ENCODE results near the gene MARF1.
"Not testable (repeated sequence)": the region's sequence is repeated elsewhere in the genome, so short reads cannot be mapped to it uniquely, and the experiment has no call there.

The MARF1 gene

DNA sequence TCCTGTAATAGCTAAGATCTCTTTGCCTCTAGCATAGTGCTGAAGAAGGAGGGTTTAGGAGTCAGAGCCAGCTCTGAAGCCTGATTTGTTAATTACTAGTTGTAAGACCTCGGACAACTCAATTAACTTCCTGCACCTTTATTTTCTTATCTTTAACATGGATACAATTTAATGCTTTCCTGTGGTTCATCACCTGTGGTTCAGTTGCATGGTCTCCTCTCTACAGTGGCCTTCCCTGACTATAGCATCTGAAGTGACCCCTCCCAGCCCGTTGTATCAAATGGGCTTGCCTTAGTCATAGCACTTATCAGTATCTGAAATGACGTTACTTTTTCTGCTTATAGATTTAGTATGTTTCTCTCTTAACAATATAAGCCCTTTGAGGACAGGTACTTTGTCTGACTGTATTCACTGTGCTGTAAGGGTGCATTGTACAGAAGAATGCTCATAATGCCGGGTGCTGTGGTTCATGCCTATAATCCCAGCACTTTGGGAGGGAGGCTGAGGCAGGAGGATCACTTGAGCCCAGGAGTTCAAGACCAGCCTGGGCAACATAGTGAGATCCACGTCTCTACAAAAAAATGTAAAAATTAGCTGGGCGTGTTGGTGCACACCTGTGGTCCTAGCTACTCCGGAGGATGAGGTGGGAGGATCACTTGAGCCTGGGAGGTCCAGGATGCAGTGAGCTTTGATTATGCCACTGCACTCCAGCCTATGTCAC, 4.5 kb upstream of the MARF1 start:
- no peak overlapping the region for H2AK5ac ChIP-seq (ENCODE audit: low read length)
- H2BK12ac ChIP-seq (ENCODE audit: low read length): no peak overlapping the region
- H3K4me3 ChIP-seq (ENCODE audit: low read depth, low read length): no peak overlapping the region
- H3K27me3 ChIP-seq (ENCODE audit: insufficient read depth, low read length): no peaks in the 10 kb centered on the region
- no peak overlapping the region for H2AFZ ChIP-seq (ENCODE audit: insufficient read depth, low read length, poor library complexity)
- DNase-seq: no peak
- H3K9me3 ChIP-seq (ENCODE audit: insufficient read depth, low read depth, low read length): no peaks in the 10 kb centered on the region
- no peak overlapping the region for H3K4ac ChIP-seq (ENCODE audit: low read depth, low read length)
- H4K12ac ChIP-seq (ENCODE audit: low read depth, low read length): no peak overlapping the region
- no peak overlapping the region for H3K9ac ChIP-seq (ENCODE audit: low read length)
- no peak overlapping the region for H4K91ac ChIP-seq (ENCODE audit: low read depth, low read length)
- no peak overlapping the region for H4K8ac ChIP-seq (ENCODE audit: low read depth, low read length)
- peaks cover 9% of the 10 kb centered on the region for H3K79me1 ChIP-seq (ENCODE audit: low read length)
- no peak overlapping the region for H3K18ac ChIP-seq (ENCODE audit: low read length)
- no peak overlapping the region for H3K4me2 ChIP-seq (ENCODE audit: low read length)
- H3K14ac ChIP-seq (ENCODE audit: low read length): no peak overlapping the region
- peaks cover 8% of the 10 kb centered on the region for H3K79me2 ChIP-seq (ENCODE audit: control insufficient read depth, insufficient read depth, low read length, poor library complexity)
- peaks cover 0 to 2% of the 10 kb centered on the region in 2 experiments for H3K4me1 ChIP-seq (ENCODE audit: control insufficient read depth in 1 of 2, insufficient read depth in 2 of 2, low read length in 2 of 2)
- WGBS (ENCODE audit: extremely low coverage, insufficient coverage, insufficient read length): no CpG with 5 or more reads among the region's 7 CpGs
- H2BK120ac ChIP-seq (ENCODE audit: insufficient read depth, low read length, poor library complexity): no peak overlapping the region
- no peaks in the 10 kb centered on the region for H3K36me3 ChIP-seq (ENCODE audit: control insufficient read depth in 1 of 2, insufficient read depth in 2 of 2, low read length in 2 of 2)
- no peak overlapping the region for H3K27ac ChIP-seq (ENCODE audit: low read depth, low read length)
- no peak overlapping the region for H3K23ac ChIP-seq (ENCODE audit: low read length)
- H2BK5ac ChIP-seq (ENCODE audit: low read depth, low read length, poor library complexity): no peak overlapping the region

GRCh38 chr16:15646557-15647293, 3.8 kb upstream of the MARF1 start:
- not testable (repeated sequence) for DNase-seq; H3K4me2 ChIP-seq (ENCODE audit: low read length); H2AFZ ChIP-seq (ENCODE audit: insufficient read depth, low read length, poor library complexity); H3K4me3 ChIP-seq (ENCODE audit: low read depth, low read length); H3K27me3 ChIP-seq (ENCODE audit: insufficient read depth, low read length); H2BK5ac ChIP-seq (ENCODE audit: low read depth, low read length, poor library complexity); H2BK12ac ChIP-seq (ENCODE audit: low read length); H3K4me1 ChIP-seq (ENCODE audit: control insufficient read depth in 1 of 2, insufficient read depth in 2 of 2, low read length in 2 of 2); H3K23ac ChIP-seq (ENCODE audit: low read length); H3K79me2 ChIP-seq (ENCODE audit: control insufficient read depth, insufficient read depth, low read length, poor library complexity); H2BK120ac ChIP-seq (ENCODE audit: insufficient read depth, low read length, poor library complexity); H4K91ac ChIP-seq (ENCODE audit: low read depth, low read length); H4K8ac ChIP-seq (ENCODE audit: low read depth, low read length); H3K36me3 ChIP-seq (ENCODE audit: control insufficient read depth in 1 of 2, insufficient read depth in 2 of 2, low read length in 2 of 2); H3K4ac ChIP-seq (ENCODE audit: low read depth, low read length); H3K18ac ChIP-seq (ENCODE audit: low read length); H3K9me3 ChIP-seq (ENCODE audit: insufficient read depth, low read depth, low read length); H3K14ac ChIP-seq (ENCODE audit: low read length); H3K27ac ChIP-seq (ENCODE audit: low read depth, low read length); H4K12ac ChIP-seq (ENCODE audit: low read depth, low read length); H3K9ac ChIP-seq (ENCODE audit: low read length); H3K79me1 ChIP-seq (ENCODE audit: low read length); H2AK5ac ChIP-seq (ENCODE audit: low read length)
- WGBS (ENCODE audit: extremely low coverage, insufficient coverage, insufficient read length): no CpG with 5 or more reads among the region's 13 CpGs

- WGBS (ENCODE audit: extremely low coverage, insufficient coverage, insufficient read length): no CpG with 5 or more reads among the region's 10 CpGs
- H3K4me3 ChIP-seq (ENCODE audit: low read depth, low read length); H2BK120ac ChIP-seq (ENCODE audit: insufficient read depth, low read length, poor library complexity); H2BK12ac ChIP-seq (ENCODE audit: low read length); H3K36me3 ChIP-seq (ENCODE audit: control insufficient read depth in 1 of 2, insufficient read depth in 2 of 2, low read length in 2 of 2); H3K14ac ChIP-seq (ENCODE audit: low read length); H3K79me2 ChIP-seq (ENCODE audit: control insufficient read depth, insufficient read depth, low read length, poor library complexity); H3K9ac ChIP-seq (ENCODE audit: low read length); H2AFZ ChIP-seq (ENCODE audit: insufficient read depth, low read length, poor library complexity); H4K91ac ChIP-seq (ENCODE audit: low read depth, low read length); H2BK5ac ChIP-seq (ENCODE audit: low read depth, low read length, poor library complexity); H3K27ac ChIP-seq (ENCODE audit: low read depth, low read length); H3K23ac ChIP-seq (ENCODE audit: low read length); H3K79me1 ChIP-seq (ENCODE audit: low read length); H3K4ac ChIP-seq (ENCODE audit: low read depth, low read length); H3K18ac ChIP-seq (ENCODE audit: low read length); H3K9me3 ChIP-seq (ENCODE audit: insufficient read depth, low read depth, low read length); H2AK5ac ChIP-seq (ENCODE audit: low read length); H3K4me2 ChIP-seq (ENCODE audit: low read length); H3K4me1 ChIP-seq (ENCODE audit: control insufficient read depth in 1 of 2, insufficient read depth in 2 of 2, low read length in 2 of 2); H4K12ac ChIP-seq (ENCODE audit: low read depth, low read length); H4K8ac ChIP-seq (ENCODE audit: low read depth, low read length); H3K27me3 ChIP-seq (ENCODE audit: insufficient read depth, low read length): not testable (repeated sequence)
- peak; percentile 57 to 69 for DNase-seq
Observed at GRCh38 chr16:15644962-15645465, 2.1 kb upstream of the MARF1 start.

DNA sequence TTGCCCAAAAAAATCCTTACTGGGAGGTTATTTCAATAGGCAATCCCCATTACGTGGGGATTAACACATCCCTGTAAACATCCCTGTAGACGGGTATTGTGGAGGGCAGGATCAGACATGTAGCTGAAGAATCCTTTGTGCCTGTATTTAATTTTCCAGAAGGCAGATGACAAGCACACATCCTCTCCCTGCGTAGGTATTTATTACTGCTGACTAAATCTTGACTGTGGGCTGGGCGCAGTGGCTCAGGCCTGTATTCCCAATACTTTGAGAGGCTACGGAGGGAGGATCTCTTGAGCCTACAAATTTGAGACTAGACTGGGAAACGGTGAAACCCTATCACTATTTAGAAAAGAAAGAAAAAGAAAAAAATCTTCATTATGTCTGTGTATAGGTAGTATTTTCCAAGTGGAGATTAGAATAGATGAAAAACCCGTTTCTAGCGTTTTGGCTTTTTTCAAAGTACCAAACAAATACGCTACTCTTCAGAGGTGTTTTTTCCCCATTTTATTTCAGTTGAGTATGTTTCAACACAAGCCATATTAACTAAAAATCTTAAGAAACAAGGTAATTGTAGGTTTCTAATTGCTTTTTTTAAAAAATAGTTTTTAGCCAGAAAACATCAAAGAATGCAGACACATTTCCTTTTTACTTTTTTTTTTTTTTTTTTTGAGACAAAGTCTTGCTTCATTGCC, 1.5 kb upstream of the MARF1 start:
- H3K27ac ChIP-seq (ENCODE audit: low read depth, low read length): no peak overlapping the region
- no peaks in the 10 kb centered on the region for H3K27me3 ChIP-seq (ENCODE audit: insufficient read depth, low read length)
- no peak overlapping the region for H2BK5ac ChIP-seq (ENCODE audit: low read depth, low read length, poor library complexity)
- no peak overlapping the region for H4K8ac ChIP-seq (ENCODE audit: low read depth, low read length)
- no peak overlapping the region for H2BK12ac ChIP-seq (ENCODE audit: low read length)
- no peak overlapping the region for H3K18ac ChIP-seq (ENCODE audit: low read length)
- no peak overlapping the region for H3K23ac ChIP-seq (ENCODE audit: low read length)
- H3K36me3 ChIP-seq (ENCODE audit: control insufficient read depth in 1 of 2, insufficient read depth in 2 of 2, low read length in 2 of 2): no peaks in the 10 kb centered on the region
- no CpG with 5 or more reads among the region's 9 CpGs for whole genome bisulfite sequencing (ENCODE audit: extremely low coverage, insufficient coverage, insufficient read length)
- DNase-seq: peak in 1 of 2 donors; percentile 16
- H2BK120ac ChIP-seq (ENCODE audit: insufficient read depth, low read length, poor library complexity): no peak overlapping the region
- no peak overlapping the region for H3K9ac ChIP-seq (ENCODE audit: low read length)
- peaks cover 6% of the 10 kb centered on the region for H3K79me1 ChIP-seq (ENCODE audit: low read length)
- H3K9me3 ChIP-seq (ENCODE audit: insufficient read depth, low read depth, low read length): no peaks in the 10 kb centered on the region
- peaks cover 4% of the 10 kb centered on the region in 2 experiments for H3K4me1 ChIP-seq (ENCODE audit: control insufficient read depth in 1 of 2, insufficient read depth in 2 of 2, low read length in 2 of 2)
- no peak overlapping the region for H3K4me3 ChIP-seq (ENCODE audit: low read depth, low read length)
- no peak overlapping the region for H3K4ac ChIP-seq (ENCODE audit: low read depth, low read length)
- H4K12ac ChIP-seq (ENCODE audit: low read depth, low read length): no peak overlapping the region
- no peak overlapping the region for H4K91ac ChIP-seq (ENCODE audit: low read depth, low read length)
- H3K79me2 ChIP-seq (ENCODE audit: control insufficient read depth, insufficient read depth, low read length, poor library complexity): peaks cover 5% of the 10 kb centered on the region
- H2AK5ac ChIP-seq (ENCODE audit: low read length): no peak overlapping the region
- no peak overlapping the region for H3K14ac ChIP-seq (ENCODE audit: low read length)
- no peak overlapping the region for H2AFZ ChIP-seq (ENCODE audit: insufficient read depth, low read length, poor library complexity)
- H3K4me2 ChIP-seq (ENCODE audit: low read length): no peak overlapping the region

Measured in trophoblast cell (in vitro differentiated cells and primary cell).